GM18867 (cell line): ENCODE data around the gene SFXN5.

ENCODE experiments used
- ATAC-seq: cut with Tn5 transposase; IDR thresholded peaks from one replicate; pipeline ENCODE4 v1.9.1; 2021; ENCODE audit warnings: mild to moderate bottlenecking, moderate library complexity; ENCODE audit not compliant: unreplicated experiment

The SFXN5 gene

DNA sequence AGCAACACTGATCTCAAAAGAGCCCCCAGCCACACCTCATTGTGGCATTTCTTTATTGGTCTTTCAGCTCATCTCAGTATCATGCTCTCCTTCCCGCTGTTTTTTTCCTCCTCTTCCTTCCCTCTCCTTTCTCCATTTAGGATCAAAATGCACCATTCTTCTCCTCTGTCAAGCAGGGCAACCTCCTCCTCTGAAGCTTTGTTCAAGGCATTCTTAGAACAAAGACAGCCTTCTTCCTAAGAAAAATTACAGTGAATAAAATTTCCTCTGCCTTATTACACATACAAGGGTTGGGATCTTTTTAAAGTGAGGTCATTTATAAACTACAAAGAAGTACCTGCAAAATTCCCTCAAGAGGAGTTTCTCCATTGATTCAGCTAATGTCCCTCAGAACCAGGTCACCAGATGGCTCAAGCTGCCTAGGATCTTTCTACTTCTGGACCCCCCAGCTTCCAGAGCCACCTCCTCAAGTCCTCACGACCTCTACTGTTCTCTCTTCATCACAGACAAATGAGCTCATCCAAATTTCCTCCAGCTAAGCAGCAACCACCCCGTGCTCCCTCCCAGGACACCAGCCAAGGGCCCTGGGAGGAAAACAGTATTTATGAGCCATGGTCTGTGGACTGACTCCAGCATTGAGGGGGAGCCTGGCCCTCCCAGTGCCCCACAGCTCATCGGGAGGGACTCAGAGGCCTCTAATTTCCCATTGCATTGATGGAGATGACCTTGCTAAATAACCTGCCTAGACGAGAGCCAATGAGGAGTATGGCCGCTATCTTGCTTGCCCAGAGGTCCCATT lies 18.0 kb downstream of the SFXN5 start:
- no peak for ATAC-seq

DNA sequence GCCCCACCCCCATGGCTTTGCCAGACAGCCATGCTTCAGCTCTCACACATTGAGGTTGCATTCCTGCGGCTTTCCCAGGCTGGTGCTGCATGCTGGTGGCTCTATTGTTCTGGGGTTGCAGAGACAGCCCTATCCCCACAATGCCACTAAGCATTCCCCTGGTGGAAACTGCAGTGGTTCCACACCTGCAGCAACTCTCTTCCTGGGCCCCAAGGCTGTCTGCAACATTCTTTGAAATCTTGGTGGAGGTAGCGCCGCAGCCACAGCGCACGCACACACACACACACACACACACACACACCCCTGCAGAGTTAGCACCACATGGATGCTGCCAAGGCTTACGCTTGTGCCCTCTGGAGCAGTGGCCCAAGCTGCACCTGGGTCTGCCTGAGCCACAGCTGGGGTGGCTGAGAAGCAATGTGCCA lies 21.4 kb downstream of the SFXN5 start:
- ATAC-seq = no peak

DNA sequence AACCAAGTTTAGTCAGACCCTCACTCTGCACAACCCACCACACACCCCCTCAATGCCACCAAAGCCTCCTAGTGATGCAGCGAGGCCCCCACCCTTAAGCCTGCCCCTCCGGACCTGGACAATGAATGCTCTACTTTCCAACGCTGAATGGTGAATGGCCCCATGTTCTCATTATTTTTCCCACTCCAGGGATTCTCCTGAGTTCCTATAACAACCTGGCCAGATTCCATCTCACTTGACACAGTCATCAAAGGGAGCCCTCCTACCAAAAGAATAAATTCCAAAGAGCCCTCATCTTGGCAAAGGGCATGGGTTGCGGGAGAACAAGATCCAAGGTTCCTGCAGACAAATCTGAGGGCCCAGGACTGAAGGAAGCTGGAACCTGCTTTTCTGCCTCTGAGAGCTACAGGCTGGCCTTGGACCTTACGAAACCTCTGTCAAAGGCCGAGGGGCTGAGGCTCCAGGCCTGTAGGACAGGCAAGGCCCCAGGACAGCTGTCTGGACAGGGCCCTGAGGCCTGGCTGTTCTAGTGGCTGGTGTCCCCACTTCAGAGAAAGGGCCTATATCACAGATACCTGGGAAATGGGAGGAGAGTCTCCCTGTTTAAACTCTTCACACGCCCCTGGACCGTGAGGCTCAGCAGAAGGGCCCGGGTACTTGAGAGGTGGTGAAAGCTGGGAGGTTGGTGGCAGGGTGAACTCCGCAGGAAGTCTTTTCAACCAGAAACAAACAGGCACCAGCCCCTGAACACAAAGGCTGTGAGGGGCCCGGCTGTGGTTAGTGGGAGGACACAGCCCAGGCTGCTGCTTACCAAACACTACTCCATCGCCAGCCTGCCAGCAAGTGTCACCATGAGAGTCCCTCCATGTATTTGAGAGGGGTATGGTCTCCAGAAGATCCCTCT lies 27.3 kb downstream of the SFXN5 start:
- ATAC-seq = no peak

DNA sequence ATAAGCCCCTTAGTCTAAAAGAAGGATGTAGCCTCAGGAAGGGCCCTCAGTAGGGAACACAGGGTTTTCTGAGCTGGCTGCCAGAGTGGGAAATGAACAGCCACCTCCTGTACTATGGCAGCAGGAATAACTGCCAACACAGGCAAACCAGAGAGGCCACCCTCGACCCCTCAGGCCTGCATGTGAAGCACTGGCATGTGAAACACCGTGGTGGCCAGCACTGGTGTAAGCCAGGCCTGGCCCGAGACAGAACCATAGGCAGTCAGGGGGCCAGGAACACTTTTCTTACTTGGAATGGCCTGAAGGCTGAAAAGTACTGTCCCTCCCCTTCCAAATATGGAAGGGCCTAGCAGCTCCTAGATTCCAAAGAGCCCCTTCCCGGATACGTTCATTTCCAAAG lies 28.2 kb downstream of the SFXN5 start:
- no peak for ATAC-seq

DNA sequence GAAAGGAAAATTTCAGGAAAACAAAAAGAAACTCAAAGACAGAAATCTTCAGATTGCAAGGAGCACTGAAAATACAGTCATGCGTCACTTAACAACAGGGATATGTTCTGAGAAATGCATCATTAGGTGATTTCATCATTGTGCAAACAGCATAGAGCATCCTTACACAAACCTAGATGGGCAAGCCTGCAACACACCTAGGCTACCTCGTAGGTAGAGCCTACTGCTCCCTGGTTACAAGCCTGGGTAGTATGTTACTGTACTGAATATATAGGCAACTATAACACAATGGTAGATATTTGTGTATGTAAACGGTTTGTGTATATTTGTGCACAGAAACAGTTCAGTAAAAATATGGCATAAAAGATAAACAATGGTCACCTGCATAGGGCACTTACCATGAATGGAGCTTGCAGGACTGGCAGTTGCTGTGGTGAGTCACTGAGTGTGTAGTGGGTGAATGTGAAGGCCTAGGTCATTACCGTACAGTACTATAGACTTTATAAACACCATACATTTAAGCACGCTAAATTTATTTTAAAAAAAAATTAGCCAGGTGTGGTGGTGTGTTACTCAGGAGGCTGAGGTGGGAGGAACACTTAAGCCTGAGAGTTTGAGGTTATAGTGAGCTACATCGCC lies 33.4 kb downstream of the SFXN5 start:
- ATAC-seq = no peak

DNA sequence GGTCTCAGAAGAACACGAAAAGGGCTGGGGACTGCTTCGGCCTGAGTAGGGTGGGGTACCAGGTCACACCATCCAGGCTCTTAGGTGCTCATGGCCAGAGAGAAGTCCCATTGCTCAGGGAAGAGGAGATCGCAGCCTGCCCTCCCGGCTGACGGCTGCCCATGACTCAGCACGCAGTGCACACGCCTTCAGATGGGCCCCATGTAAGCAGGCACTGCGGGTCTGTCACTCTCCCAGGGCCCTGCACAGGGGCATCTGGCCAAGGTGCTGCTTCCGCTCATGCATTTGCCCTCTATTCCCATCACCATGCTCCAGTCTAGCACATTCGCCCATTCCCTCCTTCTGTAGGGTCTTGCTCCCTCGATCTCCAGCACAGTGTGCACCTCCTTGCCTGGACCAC lies 34.7 kb downstream of the SFXN5 start:
- no peak for ATAC-seq

DNA sequence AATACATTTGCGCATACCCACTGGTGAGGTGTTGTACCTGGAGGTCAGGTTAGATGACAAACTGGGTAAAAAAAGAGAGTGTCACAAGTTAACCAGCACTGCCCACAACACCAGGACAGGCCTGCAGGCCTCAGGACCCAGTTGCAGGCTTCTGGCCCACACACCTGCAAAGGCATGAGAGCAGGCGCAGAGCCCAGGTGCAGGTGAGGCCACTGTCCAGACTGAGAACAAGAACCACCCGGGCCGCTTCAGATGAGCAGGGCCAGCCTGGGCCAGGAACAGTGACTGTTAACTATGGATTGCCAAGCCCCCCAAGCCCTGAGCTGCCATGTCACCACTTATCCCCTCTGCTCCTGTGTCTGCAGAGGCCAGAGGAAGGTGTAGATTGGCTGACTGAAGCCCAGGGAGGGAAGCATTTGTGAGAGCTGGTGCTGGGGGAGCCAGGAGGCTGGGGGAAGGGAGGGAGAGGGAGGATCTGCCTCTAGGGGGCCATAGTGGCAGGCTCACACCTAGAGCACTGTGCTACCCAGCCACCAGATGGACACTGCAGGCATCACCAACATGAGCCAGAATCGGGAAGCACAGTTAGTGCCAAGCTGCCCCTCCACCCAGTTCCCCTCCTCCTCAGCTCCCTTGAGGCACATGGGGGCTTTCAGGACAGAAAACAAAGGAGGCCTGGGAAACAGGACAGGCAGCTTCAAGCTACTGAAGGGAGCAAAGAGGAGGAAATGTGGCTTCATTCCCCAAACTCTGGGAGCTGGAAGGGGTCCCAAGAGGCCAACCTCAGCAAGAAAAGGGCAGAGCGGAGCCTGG lies 35.4 kb downstream of the SFXN5 start:
- ATAC-seq = no peak

DNA sequence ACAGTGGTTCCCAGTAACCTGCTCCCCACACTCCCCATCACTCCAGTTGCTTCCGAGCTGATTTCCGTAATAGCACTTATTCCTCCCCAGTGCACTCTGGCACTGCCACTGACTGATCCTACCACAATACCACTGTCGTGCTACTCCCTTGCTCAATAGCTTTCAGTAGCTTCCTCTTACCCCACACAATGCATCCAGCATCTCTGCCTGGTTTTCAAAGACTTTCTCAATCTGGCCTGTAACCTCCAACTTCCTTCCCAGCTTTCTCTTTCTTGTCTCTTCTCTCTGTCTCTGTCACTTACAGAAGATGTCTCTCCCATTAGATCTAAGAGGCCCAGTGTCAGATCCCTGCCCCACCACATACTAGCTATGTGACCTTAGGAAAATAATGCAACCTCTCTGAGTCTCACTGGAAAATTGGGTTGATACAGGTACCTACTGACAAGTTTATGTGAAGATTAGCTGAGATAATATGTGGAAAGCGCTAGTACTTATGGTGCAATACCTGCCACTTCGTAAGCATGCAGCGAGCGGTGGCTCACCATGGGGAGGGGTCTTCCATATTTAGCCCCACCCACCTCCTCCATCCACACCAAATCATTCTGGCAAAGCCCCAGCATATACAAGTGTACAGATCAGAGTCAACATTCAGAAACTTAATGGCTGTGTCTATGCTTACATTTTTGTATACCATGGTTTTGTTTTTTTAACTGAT lies 36.7 kb downstream of the SFXN5 start:
- ATAC-seq = no peak

DNA sequence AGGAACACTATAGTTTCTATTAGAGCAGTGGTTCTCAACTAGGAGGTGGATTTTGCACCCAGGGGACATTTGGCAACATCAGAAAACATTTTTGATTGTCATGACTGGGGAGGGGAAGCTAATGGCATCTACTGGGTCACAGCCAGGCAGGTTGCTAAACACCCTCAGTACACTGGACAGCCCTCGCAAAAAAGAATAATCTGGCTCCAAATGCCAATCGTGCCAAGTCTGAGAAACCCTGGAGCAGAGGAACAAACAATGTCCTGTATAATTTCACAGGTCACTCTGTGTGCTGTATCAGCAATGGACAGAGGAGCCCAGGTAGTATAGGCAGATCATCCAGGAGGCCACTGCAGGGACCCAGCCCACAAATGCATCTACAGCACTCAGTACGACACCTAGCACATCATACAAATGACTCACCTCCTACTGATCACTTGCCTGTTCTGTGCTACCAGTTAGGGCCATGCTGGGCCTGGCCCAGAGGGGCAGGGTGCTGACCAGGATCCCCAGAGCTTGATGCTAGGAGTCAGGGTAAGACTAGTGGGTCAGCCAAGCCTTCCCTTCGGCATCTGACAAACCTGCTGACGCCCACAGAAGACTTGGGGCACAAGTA lies 37.6 kb downstream of the SFXN5 start:
- ATAC-seq = no peak

DNA sequence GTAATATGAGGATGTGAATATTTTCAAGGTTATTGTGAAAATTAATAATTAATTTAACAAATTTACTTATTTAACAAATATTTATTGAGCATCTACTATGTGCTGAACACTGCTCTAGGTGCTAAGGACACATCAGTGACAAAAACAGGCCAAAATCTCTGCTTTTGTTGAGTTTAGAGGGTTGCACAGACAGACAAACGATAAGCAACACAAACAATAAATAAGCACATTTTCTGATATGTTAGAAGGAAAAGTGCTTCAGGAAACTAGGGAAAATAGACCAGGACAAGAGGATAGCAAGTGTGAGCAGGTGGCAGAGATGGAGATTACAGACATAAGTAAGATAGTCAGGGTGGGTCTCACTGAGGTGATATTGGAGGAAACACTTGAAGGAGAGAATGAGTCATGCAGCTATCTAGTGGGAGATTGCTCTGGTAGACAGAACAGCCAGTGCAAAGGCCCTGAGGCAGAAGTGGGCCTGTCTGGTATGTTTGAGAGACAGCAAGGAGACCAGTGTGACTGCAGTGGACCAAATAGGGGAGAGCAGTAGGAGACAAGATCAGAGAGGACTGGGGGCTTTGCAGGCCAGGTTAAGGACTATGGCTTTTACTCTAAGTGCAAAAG lies 38.3 kb downstream of the SFXN5 start:
- ATAC-seq = no peak

DNA sequence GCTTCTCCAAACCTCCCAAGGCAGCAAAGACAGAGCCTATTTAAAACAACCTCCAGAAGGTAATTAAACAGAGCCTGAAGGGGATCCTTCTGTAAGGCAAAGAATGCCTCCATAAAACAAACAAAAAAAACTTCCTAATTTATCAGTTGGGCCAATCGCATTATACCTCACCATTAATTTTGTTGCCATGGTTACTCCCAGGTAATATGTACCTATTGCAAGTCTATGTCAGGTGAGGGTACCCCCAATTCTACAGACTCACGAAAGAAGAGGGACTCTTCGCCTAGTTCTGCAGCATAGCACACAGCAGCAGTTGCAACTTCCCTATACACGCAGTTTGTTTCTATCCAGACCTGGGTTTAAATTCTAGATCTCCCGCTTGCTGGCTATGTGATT lies 38.8 kb downstream of the SFXN5 start:
- ATAC-seq = no peak

DNA sequence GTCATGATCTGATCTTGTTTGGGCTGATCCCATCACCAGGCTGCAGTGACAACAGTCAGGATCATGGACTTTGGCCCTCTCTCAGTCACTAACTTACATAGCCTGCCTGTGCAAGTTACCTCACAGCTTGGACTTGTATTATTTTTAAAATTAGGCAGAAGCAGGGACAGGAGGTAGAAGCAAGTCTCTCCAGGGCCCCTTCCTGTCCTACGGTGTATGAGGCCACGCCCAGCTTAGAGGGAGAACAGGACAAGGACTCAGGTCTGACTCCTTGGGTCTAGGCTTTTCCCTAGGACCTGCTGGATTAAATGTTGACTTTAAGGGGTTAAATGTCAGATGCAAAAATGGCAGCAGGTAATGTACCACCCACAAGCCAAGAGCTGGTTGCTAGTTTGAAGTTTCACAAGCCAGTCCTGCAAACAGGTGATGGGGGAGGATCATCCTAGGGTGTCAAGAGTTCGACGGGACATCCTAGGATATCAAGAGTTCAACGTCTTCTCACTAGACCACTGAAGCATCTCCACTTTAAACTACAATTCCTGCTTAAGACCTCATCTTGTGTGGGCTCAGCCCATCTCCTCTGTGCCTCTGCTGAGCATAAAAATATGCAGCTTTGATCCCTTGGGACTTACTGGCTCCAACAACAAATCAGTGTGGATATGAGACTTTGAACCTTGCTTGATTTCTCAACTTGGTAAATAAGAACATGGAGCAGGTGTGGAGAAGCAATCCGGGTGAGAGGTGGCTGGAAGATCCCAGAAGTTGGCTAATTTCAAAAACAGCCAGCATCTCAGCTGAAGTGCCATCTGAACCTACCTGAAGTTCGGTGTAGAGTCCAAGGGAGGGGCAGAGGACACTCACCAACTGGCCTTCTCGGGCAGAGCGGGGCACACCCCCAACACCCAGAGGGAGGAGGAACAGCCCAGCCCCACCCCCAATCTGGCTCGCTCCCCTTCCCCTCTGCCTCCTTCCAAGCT lies 39.5 kb downstream of the SFXN5 start:
- no peak for ATAC-seq

DNA sequence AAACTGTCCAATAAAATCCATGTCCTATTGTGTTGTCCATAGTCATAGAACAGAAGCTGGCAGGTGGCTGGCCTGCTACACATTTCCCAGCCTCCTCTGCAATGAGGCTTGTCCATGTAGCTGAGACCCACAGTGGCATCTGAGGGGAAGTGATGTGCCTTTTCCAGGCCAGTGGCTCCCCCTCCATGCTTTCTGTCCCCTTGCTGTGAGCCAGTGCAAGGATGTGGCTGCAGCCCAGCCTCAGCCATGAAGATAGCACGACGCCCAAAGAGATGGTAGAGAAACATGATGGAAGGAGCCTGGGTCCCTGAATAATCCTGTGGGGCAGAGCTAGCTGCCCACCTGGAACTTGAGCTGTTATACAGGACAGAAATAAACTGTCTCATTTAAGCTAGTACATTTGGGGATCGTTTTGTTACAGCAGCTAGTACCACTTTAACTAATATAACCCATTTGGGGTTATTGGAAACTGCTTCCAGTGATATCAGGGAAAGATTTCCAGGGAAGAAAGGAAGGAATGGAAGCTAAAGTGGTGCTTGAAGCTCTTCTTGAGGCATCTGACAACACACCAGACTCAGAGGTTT lies 40.3 kb downstream of the SFXN5 start:
- no peak for ATAC-seq

DNA sequence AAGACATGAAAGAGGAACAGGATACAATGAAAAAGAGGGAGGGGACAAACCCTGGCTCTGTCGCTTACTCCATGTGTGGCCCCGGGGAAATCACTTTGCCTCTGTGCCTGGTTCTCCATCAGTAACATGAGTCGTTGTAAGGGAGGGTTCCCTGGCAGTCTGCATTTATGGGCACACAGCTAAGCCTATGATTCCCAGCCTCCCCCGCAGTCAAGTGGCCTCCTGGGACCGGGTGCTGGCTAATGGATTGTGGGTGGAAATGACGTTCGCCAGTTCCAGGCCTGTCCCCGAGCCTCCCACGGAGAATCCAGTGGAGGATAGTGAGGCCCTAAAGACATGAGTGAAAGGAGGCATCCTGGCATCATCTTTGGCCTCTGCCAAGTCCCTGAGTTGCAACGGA lies 42.7 kb downstream of the SFXN5 start:
- ATAC-seq = no peak

DNA sequence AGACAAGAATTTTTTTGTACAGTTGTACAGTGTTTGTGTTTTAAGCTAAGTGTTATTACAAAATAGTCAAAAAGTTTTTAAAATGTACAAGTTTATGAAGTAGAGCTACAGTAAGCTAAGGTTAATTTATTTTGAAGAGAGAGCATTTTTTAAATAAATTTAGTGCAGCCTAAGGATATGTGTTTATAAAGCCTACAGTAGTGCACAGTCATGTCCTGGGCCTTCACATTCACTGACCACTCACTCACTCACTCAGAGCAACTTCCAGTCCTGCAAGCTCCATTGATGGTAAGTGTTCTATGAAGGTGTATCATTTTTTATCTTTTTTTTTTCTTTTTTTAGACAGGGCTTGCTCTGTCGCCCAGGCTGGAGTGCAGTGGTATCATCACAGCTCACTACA lies 44.2 kb downstream of the SFXN5 start:
- ATAC-seq = no peak

DNA sequence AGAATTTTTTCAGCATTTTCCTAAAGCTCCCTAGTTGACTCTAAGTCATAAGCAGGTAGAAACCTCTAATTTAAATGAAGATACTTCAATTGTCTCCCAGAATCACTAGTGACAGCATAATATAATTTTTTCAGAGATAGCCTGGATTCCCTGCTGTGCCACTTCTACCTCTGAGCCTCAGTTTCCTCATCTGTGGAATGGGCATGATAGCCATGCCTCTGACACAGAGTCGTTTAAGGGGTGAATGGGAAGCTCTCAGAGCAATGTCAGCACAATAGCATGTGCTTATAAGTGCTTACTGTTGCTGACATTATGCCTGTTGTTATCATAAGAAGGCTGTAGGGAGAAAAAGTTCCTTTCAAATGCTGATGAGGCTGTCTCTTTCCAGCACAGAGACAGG lies 48.0 kb downstream of the SFXN5 start:
- ATAC-seq = no peak

DNA sequence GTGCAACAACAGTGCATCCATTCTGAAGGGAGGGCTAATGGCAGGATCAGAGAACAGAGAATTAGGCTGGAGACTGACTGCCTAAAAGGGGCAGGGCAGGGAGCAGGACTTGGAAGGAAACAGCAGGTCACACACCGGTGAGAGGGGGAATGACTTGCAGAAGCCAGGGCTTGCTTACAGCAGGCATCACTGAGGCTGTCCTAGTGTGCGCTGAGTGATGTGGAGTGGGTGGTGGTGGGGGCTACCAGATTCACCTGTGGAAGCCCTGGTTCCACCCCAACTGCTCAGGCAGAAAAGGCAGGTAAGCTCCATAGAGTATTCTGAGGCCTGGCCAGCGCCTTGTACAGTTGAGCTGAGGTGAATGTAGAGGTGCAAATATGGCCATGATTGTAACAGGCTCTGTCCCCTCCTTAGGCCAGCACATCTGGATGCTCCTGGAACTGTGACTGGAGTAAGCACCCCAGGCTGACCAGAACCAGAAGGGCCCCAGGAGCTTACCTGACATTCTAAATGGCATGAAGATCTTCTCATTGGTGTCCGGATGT lies 49.4 kb downstream of the SFXN5 start:
- no peak for ATAC-seq
